Measurements from ENCODE around the gene FAM234B.

- no peak for TF ChIP-seq POLR2A (IDR thresholded peaks at IDR 0.05; ENCODE audit: extremely low read depth, insufficient read length)
- TF ChIP-seq CTCF (IDR thresholded peaks at IDR 0.05; ENCODE audit: low read depth, low read length), result no peak
Measured at GRCh38 chr12:13088496-13088895, 44.3 kb downstream of the FAM234B start.

All from NB4 (cell line).